HEK293 (cell line): ENCODE data around the gene NAMPT.

ENCODE experiments used
- CTCF ChIA-PET: fragments of 350-600 bp; formaldehyde crosslinking; extraction: SDS; loops from one replicate; lab custom pipeline; 2021; ENCODE audit warnings: antibody characterized with exemption; lab: Yijun Ruan, JAX
- POLR2A ChIA-PET: fragments of 300-600 bp; formaldehyde crosslinking; extraction: SDS; loops from one replicate; lab custom pipeline; 2020; ENCODE audit warnings: antibody characterized with exemption, inconsistent platforms; lab: Yijun Ruan, JAX
- H3K27ac ChIP-seq: fragments of 200-500 bp; sonication (Bioruptor generic); 2 replicates; pipeline ENCODE4 v1.5.1; 2014; ENCODE audit warnings: low read depth, low read length, control low read depth, inconsistent platforms; ENCODE audit errors: extremely low read depth
- H3K36me3 ChIP-seq, 2 experiments: fragments of 200-500 bp in 1 of 2; sonication (Bioruptor generic) in 1 of 2; 1 replicate in 1 of 2; 2 replicates in 1 of 2; pipeline ENCODE4 v1.5.1; 2014 to 2017; ENCODE audit warnings: inconsistent platforms in 2 of 2, low read length in 2 of 2; ENCODE audit not compliant: control insufficient read depth in 2 of 2, insufficient read depth in 1 of 2
- H3K4me1 ChIP-seq: fragments of 200-500 bp; sonication (Bioruptor generic); 2 replicates; pipeline ENCODE4 v1.5.1; 2014; ENCODE audit warnings: mild to moderate bottlenecking, low read length, inconsistent platforms; ENCODE audit not compliant: control insufficient read depth, insufficient read depth
- H3K4me3 ChIP-seq: 2 replicates; pipeline ENCODE4 v1.5.1; 2011; ENCODE audit warnings: low read depth, mild to moderate bottlenecking, control low read depth, low read length, moderate library complexity
- H3K9me3 ChIP-seq: fragments of 200-500 bp; sonication (Bioruptor generic); 2 replicates; pipeline ENCODE4 v1.5.1; 2014; ENCODE audit warnings: low read depth, low read length, inconsistent platforms; ENCODE audit not compliant: control insufficient read depth, insufficient read depth
- ELK4 ChIP-seq: IDR thresholded peaks from 2 replicates; pipeline ENCODE4 v1.6.1; 2011; ENCODE audit warnings: mild to moderate bottlenecking, low read depth, low read length, borderline replicate concordance
- GLI4 ChIP-seq: fragments of 450-650 bp; formaldehyde crosslinking; IDR thresholded peaks from 2 replicates; pipeline ENCODE4 v1.5.1; 2016; ENCODE audit warnings: missing biosample characterization, missing genetic modification characterization
- PRDM2 ChIP-seq: fragments of 450-650 bp; formaldehyde crosslinking; IDR thresholded peaks from 2 replicates; pipeline ENCODE4 v1.5.1; 2016; ENCODE audit warnings: missing biosample characterization, missing genetic modification characterization, borderline replicate concordance
- ZNF146 ChIP-seq: fragments of 450-650 bp; formaldehyde crosslinking; IDR thresholded peaks from 2 replicates; pipeline ENCODE4 v1.5.1; 2016; ENCODE audit warnings: missing biosample characterization, missing genetic modification characterization
- ZNF169 ChIP-seq: fragments of 450-650 bp; formaldehyde crosslinking; IDR thresholded peaks from 2 replicates; pipeline ENCODE4 v1.5.1; 2016; ENCODE audit warnings: missing biosample characterization, missing genetic modification characterization
- ZNF175 ChIP-seq: fragments of 450-650 bp; formaldehyde crosslinking; IDR thresholded peaks from 2 replicates; pipeline ENCODE4 v1.5.1; 2016; ENCODE audit warnings: missing biosample characterization, missing genetic modification characterization
- ZNF530 ChIP-seq: fragments of 450-650 bp; formaldehyde crosslinking; IDR thresholded peaks from 2 replicates; pipeline ENCODE4 v1.5.1; 2016; ENCODE audit warnings: low read depth, missing biosample characterization, missing genetic modification characterization
- ZNF561 ChIP-seq: fragments of 450-650 bp; IDR thresholded peaks from 2 replicates; pipeline ENCODE4 v1.5.1; 2018; ENCODE audit warnings: missing biosample characterization, missing genetic modification characterization, borderline replicate concordance
- ZNF629 ChIP-seq: fragments of 450-650 bp; formaldehyde crosslinking; IDR thresholded peaks from 2 replicates; pipeline ENCODE4 v1.5.1; 2017; ENCODE audit warnings: missing biosample characterization, missing genetic modification characterization
- ZSCAN5A ChIP-seq: fragments of 450-650 bp; formaldehyde crosslinking; IDR thresholded peaks from 2 replicates; pipeline ENCODE4 v1.5.1; 2016; ENCODE audit warnings: missing biosample characterization, missing genetic modification characterization
- TF ChIP-seq, protein P1 (sequence below): fragments of 450-650 bp; formaldehyde crosslinking; IDR thresholded peaks from 2 replicates; pipeline ENCODE4 v1.5.1; 2017; ENCODE audit warnings: missing biosample characterization, mild to moderate bottlenecking, missing genetic modification characterization, moderate library complexity
- TF ChIP-seq, protein P2 (sequence below): fragments of 450-650 bp; formaldehyde crosslinking; IDR thresholded peaks from 2 replicates; pipeline ENCODE4 v1.5.1; 2017; ENCODE audit warnings: missing biosample characterization, missing genetic modification characterization

Gene NAMPT

GRCh38 chr7:106224797-106225196 lies 60.0 kb downstream of the NAMPT start (continued):
- TF ChIP-seq ZNF561 (tag by site-specific recombination) (no peak), ELK4 (no peak), GLI4 (no peak), ZNF175 (no peak), PRDM2 (tag by site-specific recombination) (no peak), ZSCAN5A (tag by site-specific recombination) (no peak)
- TF ChIP-seq, protein P1, sequence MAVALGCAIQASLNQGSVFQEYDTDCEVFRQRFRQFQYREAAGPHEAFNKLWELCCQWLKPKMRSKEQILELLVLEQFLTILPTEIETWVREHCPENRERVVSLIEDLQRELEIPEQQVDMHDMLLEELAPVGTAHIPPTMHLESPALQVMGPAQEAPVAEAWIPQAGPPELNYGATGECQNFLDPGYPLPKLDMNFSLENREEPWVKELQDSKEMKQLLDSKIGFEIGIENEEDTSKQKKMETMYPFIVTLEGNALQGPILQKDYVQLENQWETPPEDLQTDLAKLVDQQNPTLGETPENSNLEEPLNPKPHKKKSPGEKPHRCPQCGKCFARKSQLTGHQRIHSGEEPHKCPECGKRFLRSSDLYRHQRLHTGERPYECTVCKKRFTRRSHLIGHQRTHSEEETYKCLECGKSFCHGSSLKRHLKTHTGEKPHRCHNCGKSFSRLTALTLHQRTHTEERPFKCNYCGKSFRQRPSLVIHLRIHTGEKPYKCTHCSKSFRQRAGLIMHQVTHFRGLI: no peak

GRCh38 chr7:106223156-106223555 lies 61.6 kb downstream of the NAMPT start:
- H3K4me3 ChIP-seq: no peak overlapping the region
- H3K27ac ChIP-seq: no peak overlapping the region
- H3K4me1 ChIP-seq: no peaks in the 10 kb centered on the region
- no peaks in the 10 kb centered on the region for H3K36me3 ChIP-seq
- CTCF ChIA-PET: interaction anchor here (0.6 to 2.9 kb wide), 2 partner anchors 47 to 269 kb away, joined by 3 to 8 read pairs; no protein-coding TSS in a partner anchor
- H3K9me3 ChIP-seq: no peaks in the 10 kb centered on the region
- POLR2A ChIA-PET: interaction anchor here (1.2 kb wide), 1 partner anchor 62 kb away, joined by 4 read pairs; the partner anchor contains the start of gene NAMPT
- no peak for TF ChIP-seq ZNF169 (tag by site-specific recombination)
- TF ChIP-seq ZNF530 (tag by site-specific recombination): no peak
- no peak for TF ChIP-seq PRDM2 (tag by site-specific recombination)
- TF ChIP-seq, protein P2, sequence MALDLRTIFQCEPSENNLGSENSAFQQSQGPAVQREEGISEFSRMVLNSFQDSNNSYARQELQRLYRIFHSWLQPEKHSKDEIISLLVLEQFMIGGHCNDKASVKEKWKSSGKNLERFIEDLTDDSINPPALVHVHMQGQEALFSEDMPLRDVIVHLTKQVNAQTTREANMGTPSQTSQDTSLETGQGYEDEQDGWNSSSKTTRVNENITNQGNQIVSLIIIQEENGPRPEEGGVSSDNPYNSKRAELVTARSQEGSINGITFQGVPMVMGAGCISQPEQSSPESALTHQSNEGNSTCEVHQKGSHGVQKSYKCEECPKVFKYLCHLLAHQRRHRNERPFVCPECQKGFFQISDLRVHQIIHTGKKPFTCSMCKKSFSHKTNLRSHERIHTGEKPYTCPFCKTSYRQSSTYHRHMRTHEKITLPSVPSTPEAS (tag by site-specific recombination): no peak
- no peak for TF ChIP-seq ZNF146 (tag by site-specific recombination)
- TF ChIP-seq ZNF629 (tag by site-specific recombination): no peak
